ENCODE measurements around the gene AFF3.
"Not testable (repeated sequence)": the region's sequence is repeated elsewhere in the genome, so short reads cannot be mapped to it uniquely, and the experiment has no call there.

AFF3 gene

DNA sequence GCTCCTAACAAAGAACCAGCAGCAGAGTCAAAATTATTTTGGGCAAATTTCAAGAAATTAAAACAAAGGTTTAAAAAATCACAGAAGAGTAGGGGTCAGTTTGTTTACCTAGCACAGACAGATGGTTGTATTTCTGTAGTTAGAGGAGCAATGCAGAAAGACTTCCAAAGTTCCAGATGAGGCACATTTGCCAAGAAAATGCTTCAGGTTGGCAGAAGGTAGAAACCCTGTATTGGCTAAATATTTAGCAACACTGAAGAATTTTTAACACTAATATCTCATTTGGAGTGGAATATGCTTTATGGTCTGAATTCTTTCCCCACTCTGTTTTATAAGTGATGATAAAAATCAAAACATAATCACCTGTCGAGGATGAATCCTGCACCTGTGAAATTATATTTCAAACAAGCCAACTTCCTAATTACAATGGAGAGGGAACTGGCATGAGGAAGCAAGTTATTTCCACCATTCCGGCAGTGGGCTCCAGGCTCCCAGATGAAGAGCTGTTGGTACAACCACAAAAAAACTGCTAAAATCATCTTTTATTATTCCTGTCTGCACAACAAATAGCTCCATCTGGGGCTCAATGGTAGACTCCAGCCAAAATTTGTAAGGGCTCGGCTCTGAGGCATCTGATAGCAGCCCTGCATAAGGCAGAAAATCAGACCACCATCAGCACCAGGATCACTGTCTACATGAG, 366.0 kb downstream of the AFF3 start:
- FAIRE-seq = no peak

DNA sequence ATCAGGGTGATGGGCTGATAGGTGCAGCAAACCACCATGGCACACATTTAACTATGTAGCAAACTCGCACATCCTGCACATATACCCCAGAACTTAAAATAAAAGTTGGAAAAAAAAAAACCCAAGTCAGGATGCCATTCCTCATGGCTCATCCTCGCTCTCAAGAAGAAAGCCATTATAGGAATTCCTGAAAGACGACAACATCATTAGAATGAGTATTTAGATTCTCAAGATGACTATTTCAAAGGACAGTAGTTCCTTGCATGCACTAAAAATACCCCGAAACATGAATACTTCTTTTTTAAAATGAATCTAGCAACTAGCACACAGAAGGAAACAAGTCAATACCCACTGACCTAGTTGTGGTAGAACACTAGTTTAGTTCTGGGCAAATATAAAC, 366.8 kb downstream of the AFF3 start:
- no peak for FAIRE-seq

DNA sequence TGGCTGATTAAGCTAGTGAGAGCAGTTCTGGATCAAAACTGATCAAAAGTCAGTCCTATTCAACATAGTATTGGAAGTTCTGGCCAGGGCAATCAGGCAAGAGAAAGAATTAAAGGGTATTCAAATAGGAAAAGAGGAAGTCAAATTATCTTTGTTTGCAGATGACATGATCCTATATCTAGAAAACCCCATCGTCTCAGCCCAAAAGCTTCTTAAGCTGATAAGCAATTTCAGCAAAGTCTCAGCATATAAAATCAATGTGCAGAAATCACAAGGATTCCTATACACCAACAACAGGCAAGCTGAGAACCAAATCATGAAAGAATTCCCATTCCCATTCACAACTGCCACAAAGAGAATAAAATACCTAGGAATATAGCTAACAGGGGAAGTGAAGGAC, 368.7 kb downstream of the AFF3 start:
- FAIRE-seq = not testable (repeated sequence)

DNA sequence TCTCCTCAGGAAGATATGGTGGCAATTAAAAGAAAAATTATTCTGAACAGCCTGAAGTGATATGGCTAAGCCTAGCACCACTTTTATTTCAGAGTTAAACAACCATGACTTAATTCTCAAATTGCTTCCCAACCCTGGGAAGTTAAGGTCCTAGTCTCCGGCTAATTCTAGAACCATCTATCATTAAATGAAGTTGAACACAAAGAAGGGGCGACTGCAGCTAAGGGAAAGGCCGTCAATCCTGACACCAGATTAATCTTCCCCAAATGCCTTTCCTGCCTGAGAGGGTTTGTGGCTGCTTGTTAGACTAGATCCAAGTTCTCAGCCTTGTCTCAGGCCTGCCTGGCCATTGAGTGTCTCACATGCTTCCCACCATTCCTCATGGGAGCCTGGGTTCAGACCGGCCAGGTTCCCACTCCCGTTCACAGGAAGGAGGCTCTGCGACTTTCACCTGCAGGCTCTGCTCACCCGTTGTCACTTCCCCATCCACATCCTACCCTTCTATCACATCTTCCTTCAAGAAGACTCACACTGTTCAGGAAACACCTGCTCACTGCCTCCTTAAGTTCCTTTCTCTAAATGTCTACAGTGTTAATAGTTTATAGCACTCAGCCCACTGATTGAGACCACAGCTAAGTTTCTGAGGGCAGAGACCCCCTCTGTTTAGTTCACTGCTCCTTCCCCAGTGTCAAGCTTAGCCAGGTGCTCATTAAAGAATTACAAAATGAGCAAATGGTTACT, 369.6 kb downstream of the AFF3 start:
- no peak for FAIRE-seq

DNA sequence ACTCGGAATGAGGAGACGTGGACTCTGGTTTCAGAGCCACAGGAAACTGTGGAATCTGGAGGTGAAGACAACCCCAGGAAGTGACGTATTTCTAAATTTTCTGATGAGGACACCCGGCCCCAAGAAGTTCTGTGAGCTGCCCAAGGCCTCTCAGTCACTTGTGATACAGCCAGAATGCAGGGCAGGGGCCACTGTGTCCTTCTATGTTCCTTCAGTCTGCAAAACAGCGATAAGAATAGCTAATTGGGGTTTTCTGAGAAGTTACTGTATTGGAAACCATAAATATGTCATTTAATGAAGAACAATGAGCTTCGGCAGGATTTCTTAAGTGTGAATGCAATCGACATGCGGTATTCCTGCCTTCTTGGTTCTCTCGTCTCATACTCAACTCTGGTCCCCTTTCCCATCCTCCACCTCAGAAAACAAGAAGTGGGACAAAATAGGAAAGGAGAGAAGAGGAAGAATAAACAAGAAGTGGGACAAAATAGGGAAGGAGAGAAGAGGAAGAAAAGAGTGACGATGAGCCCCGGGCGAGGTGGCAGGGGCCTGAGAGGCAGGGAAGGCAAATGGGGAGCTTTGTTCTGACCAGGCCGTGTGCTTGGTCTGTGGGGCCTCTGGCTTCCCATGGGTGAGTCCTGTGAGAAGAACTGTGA, 370.6 kb downstream of the AFF3 start:
- FAIRE-seq = no peak

DNA sequence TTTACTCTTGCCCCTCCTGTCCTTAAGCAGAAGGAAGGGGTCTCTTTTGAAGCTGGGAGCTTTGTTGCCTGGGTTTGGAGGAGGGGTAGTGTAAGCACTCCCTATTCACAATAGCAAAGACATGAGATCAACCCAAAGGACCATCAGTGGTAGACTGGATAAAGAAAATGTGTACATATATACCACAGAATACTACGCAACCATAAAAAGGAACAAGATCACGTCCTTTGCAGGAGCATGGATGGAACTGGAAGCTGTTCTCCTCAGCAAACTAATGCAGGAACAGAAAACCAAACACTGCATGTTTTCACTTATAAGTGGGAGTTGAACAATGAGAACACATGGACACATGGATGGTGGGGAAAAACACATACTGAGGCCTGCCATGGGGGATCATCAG, 371.5 kb downstream of the AFF3 start:
- no peak for FAIRE-seq

DNA sequence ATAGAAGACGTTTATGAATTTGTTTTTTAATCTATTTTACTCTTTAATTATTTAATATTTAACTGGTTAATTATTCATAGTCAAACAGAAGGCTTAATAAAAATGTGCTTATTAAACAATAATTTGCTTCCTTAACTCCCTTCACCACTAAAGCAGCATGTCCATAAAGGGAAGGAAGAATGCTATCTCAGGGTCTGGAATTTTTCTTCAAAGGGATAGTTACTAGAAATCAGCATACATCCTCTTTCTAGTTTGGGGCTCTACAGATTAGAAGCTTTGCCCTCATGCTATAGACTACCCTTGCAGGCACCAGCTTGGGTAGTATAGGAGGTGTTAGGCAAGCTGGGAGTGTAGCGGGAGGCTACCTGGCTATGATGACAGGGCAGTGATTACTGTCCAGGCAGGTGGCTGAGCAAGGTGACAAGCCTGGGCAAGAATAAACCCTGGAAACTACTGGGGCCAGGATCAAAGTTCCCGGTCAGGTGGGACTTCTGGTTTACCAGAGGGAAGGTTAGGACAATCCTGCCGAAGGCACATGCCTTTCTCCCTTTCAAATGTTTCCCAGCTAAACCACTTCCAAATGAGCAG, 376.6 kb downstream of the AFF3 start:
- FAIRE-seq = no peak

DNA sequence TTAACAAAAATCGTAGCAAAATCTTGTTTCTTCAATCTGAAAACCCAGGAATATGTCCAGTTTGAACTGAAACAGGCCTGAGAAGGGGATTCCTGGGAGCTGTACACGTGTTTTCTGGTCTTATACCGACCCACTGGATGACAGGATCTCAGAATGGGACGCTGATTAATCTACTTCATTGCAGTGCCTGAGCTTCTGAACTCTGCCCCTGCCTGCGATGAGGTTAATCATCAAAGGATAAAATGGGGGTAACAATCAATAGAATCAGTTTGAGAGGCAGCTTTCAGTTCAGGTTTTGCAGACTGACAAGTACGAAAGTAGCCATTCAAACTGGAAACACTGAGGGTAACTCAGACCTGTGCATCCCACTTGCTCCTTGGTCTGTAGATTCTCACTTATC, 378.6 kb downstream of the AFF3 start:
- no peak for FAIRE-seq

DNA sequence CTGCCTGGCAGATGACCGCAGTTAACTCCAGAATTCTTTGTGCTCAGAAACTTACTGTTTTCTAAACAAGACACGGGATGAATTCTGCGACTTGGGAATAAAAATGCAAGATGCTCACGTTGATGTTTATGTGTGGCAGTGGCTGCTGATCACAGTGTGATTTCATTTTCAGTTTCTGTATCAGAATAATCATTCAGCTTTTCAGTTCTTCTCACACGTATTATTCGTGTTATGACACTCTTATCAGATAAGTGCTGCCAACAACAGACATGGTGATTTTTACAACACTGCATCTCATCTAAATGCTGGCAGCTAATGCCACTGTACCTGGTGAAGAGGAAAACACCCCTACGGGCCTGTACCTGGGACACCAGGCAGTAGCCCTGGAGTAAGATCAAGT, 379.7 kb downstream of the AFF3 start:
- no peak for FAIRE-seq

DNA sequence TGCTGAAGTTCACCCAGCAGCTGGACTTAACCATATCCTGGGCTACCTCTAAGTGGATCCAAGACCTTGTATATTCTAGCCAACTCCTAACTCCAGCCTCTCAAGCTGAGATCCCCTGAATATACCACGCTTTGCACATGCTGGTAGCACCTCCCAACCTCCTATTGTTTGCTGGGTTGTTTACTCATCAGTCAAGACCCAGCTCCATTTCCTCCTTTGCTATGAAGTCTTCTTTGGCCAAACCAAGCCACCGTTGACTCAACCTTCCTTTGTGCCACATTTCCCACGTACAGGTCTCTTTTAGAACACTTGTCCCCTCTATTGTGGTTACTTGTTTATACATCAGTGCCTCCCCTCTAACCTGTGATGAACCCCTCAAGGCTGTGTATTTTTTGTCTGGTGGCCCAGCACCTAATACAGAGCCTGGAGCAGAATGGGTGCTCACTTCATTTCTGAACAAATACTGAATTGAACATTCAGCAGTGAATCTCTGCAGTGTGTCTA, 384.7 kb downstream of the AFF3 start:
- no peak for FAIRE-seq

DNA sequence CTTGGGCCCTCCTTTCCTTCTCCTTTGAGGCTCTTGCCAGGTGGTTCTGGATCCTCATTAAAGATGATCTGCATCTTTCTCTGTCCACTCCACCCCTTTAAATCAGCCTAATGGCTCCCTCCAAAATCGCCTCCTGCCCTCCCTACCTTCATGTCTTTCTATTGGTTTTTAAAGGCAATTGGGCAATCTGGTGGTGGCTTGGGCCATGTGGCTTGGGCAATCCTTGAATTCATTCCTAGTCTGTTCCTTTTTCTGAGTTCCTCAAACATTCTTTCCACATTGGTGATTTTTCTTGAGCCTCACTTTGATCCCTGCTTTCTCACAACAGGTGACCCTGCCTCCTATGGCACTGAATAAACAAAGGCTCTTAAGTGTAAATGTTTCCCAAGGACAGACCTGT, 386.3 kb downstream of the AFF3 start:
- no peak for FAIRE-seq

DNA sequence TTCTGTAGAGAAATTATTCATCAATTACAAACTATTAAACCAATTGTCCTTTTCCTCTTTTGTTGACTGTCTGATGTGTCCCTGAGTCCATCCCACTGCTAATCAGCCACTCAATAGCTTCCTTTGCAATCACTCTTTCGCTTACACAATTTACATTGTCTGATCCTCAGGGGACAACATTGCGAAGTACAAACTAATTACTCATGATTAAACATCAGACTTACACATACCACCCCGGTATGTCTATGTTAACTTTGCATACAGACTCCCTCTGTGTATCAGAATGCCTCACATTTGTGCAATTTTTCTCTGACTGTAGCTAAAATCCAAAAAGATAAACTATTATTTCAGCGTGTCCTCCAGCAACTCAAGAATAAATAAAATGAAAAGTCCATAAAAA, 388.2 kb downstream of the AFF3 start:
- no peak for FAIRE-seq

DNA sequence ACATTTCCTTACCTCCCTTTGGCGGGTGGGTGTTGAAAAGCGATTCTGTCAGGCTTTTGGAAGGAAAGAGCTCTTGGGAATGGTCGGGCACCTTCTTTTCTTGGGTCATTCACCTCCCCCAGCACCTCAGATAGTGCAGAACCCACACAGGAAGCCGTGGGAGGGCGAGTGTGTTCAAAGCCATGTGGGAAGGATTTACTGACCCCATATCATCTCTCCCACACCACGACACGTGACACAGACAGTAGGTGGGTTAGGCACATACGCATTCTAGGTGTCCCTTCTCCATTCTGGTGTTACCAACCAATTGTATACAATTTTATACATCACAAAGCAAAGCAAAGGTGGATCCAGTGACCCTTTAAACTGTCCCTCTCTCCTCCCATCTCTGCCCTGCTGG, 388.9 kb downstream of the AFF3 start:
- no peak for FAIRE-seq

DNA sequence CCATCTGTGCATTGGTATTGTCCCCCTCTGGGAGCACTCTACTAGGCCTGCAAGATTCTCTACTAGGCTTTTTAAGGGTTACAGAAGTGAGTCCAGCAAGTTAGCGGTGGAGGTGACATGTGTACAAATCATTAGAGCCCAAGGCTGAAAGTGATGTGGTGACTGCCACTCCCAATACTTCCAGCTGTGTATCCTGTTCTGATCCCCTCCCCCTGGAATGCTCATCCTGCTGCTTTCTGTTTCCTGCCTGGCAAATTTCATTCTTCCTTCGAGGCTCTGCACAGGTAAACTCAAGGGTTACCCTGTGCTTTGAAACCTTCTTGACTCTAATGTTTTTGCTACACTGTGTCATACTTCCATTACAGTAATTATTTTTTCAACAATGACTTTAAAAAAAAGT, 394.0 kb downstream of the AFF3 start:
- no peak for FAIRE-seq

DNA sequence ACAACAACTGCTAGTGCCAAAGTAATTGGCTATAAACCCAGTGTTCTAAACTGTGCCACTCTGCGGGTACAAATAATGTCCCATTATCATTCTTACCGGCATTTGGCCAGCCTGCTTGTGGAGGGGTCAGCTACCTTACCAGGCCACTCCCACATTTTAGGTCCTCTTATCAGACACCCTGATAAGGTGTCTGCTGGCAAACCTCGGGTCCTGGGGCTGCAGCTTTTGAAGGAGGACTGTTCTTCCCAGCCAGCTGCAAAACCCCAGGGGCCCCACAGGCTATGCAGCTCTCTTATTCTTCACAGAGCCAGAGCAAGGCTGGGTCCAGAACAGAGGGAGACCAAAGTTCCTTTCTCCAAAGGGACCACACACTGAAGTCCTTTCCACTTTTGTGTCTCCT, 394.5 kb downstream of the AFF3 start:
- no peak for FAIRE-seq

DNA sequence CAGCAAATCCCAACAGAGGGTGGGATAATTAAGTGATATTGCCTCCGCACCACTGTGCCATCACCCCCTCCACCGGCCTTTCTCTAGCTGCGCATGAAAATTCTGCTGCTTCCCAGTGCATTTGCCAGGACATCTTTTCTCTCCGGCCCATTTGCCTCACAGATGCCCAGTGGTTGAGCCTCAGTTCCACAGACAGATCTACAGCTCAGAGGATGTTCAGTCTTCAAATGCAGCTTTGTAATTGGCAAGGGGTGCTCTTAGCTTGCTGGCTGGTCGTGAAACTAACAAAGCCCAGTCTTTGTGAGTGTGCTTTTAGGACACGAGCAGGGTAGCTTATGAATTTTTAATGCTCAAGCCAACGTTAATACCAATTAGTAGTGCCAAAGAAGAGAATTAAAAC, 399.2 kb downstream of the AFF3 start:
- FAIRE-seq = no peak

DNA sequence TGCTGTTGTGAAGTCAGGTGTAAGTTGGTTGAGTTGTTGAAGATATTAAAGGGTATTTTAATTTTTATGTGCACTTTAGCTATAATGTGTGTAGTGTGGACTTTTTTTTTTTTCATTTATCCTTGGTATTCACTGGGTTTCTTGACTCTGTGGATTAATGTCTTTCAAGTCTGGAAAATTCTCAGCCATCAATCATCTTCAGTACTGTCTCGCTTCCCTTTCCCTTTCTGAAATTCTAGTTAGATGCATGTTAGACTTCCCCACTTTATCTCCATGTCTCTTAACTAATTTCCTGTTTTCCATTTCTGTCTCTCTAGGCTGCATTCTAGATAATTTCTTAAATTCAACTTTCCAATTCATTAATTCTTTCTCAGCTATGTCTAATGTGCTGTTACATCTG, 404.9 kb downstream of the AFF3 start:
- no peak for FAIRE-seq

DNA sequence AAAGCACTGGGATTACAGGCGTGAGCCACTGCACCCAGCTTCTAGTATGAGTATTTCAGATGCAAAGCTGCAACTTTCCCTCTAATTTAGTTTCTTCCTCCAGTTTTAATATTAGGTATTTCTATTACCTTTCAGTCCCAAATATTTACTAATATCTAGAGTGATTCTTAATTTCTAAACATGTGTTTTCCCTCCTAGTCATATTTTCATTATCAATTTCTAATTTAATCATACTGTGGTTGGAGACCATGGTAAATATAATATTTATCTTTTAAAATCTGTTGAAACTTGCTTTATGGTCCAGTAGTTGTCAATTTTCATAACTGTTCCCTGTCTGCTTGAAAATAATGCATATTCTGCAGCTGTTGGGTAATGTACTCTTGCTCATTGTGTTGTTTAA, 406.6 kb downstream of the AFF3 start:
- no peak for FAIRE-seq

DNA sequence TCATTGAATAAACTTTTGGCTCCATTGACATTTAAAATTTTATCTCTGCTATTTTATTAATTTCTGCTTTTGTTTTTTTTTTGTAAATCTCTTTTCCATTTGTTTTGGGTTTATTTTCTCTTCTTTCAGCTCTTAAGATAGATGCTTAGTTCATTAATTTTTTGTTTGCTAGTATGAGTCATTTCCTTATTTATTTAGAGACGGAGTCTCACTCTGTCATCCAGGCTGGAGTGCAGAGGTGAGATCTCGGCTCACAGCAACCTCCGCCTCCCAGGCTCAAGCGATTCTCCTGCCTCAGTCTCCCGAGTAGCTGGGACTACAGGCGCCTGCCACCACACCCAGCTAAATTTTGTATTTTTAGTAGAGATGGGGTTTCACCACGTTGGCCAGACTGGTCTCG, 407.1 kb downstream of the AFF3 start:
- FAIRE-seq = not testable (repeated sequence)

DNA sequence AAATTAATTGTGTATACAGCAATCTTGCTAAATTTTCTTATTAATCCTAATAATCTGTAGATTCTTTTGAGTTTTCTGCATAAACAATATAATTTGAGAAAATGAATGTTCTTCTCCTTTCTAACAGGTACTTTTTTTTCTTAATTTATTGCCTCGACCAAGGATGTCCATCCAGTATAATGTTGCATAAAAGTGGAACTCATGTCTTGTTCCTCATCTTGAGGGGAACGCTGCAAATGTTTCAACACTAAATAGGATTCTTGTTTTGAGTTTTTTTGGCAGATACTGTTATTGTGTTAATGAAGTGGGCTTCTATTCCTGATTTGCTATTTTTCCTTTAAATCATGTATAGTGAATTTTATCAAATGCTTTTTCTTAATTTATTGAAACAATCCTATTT, 408.2 kb downstream of the AFF3 start:
- FAIRE-seq = no peak

DNA sequence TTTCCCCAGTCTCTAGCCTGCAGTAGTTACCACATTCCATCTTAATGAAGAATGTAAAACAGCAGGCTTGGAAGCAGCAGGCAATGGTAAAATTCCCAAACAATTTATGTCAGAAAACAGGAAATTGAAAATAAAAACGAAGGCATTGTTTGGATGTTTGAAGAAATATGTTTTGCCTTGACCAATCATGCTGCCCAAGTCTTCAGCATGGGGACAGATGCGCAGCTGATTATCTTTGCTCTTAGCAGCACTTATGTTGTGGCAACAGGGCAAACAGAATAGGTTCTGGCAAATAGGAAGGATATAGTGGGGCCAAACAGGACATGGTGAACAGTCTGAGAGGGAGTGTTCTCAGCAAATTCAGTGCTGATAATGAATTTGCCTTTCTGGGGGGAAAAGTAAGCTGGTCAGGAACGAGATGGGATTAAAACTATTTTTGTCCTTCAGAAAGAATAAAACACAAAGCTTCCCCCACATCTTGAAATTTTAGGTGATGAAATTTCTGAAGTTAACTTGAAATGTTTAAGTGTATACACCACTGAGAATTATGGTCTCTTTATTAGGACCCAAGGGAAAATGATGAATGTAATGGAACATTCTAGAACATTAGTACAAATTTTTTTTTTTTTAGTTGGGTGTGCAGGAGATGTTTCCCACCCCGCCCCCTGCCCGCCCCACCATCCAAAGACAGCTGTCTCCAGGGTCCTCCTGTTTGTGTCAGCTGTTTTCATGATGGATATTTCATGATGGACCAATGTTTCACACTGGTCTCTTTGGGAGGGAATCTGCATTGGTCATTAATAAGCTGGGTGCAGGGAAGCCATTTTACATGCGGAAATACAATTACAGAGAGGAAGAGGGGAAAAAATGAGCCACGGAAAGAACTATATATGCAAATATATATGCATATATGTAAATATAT, 413.0 kb downstream of the AFF3 start:
- FAIRE-seq = no peak

DNA sequence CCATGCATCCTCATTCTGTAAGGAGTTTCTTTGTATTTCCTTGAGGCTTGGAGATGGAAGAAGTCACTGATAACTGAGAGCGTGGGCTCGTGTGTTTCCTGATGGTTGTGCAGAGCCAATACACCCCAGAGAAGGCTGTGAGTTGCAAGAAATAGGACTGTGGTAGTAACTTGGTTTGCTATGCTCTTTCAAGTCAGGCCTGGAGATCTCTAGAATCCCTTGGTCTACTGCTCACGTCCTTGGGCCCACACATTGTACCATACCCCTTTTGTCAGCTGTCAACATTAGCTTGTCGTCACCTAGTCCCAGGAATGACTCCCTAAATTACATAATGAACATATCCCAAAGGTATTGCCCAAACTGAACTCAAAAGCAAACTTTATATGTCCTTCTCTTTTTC, 414.2 kb downstream of the AFF3 start:
- FAIRE-seq = no peak

DNA sequence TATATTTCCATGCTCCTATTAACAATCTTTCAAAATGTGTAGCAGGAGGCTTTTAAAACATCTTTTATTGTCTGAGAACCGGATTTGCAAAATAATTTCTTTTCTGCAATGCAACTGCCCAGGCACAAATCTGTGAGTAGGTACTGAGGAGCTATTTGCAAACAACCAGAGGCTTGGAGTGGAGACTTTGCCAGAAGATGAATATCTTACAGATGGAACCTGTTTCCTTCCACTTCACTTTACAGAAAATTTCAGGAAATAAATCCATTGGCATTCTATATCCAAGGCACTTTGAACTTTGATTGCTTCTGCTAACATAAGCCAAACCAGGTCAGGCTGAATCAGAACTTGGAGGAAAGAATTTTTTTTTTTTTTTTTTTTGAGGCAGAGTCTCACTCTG, 415.2 kb downstream of the AFF3 start:
- FAIRE-seq = no peak
